HG02870 (cell line): ENCODE measurements around the gene KANSL2.
"Not testable (repeated sequence)": the region's sequence is repeated elsewhere in the genome, so short reads cannot be mapped to it uniquely, and the experiment has no call there.

Source experiments
- ATAC-seq: cut with Tn5 transposase; IDR thresholded peaks from one replicate; pipeline ENCODE4 v1.9.1; 2021; ENCODE audit warnings: mild to moderate bottlenecking, moderate library complexity; ENCODE audit not compliant: unreplicated experiment

Gene KANSL2

DNA sequence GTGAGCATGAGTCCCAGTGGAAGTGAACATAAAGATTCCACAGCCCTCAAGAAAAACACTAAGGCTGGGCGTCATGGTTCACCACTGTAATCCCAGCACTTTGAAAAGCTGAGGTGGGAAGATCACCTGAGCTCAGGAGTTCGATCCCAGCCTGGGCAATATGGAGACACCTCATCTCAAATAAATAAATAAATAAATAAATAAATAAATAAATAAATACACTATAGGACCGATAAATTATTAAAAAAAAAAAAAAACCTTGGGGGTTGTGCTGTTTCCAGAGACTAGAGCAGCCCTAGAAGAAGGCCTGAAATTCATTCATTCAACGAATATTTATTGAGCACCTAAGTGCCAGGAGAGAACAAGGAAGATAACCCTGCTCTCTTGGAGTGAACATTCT is 1.5 kb upstream of the KANSL2 start:
- no peak for ATAC-seq

DNA sequence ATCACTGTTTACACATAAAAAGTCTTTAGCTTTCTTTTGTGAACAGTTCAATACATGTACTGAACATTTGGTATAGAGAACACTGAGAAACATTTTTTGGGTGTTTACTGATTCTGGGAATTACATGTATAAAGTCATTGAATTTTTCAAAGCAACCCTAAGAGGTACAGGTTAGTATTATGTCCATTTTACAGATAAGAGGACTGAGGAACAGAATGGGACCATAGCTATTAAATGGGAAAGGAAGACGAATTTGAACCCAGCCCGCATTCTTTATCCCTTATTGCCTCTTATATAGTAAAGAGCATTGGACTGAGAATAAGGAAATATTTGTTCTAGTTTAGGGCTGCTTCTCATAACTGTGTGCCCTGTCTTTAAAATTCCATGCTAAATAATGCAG is 889 bp upstream of the KANSL2 start:
- ATAC-seq, result no peak

DNA sequence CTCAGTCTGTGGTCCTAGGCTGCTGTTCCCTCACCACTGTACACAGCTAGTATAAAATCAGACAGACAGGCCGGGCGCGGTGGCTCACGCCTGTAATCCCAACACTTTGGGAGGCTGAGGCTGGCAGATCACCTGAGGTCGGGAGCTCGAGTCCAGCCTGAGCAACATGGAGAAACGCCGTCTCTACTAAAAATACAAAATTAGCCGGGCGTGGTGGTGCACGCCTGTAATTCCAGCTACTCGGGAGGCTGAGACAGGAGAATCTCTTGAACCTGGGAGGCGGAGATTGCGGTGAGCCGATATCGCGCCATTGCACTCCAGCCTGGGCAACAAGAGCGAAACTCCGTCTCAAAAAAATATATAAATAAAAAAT is 481 bp upstream of the KANSL2 start:
- ATAC-seq, result not testable (repeated sequence)

DNA sequence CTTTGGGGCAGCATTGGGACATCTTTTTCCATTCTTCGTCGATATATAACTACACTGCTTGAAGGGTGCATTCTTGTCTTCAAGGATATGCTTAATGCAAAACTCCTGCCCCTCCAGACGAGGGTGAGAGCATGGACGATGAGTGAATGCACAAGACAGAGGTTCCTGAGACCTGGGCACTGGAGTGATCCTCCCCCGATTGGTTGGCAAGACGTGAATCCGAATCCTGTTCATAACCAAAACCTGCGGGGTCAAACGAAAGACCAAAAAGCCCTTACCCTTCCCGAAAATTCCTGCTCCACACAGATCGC is 684 bp downstream of the KANSL2 start:
- ATAC-seq, result no peak

DNA sequence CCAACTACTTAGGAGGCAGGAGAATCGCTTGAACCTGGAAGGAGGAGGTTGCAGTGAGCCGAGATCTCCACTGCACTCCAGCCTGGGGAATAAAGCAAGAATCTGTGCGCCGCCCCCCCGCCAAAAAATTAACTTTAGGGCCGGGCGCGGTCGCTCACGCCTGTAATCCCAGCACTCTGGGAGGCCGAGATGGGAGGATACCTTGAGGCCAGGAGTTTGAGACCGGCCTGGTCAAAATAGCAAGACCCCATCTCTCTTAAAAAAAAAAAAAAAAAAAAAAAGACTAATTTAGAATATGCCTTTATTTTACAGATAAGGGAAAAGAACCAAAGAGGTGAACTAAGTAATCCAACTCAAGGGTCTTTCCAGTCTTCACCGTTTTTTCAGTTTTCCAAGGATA is 1.2 kb downstream of the KANSL2 start:
- no peak for ATAC-seq

DNA sequence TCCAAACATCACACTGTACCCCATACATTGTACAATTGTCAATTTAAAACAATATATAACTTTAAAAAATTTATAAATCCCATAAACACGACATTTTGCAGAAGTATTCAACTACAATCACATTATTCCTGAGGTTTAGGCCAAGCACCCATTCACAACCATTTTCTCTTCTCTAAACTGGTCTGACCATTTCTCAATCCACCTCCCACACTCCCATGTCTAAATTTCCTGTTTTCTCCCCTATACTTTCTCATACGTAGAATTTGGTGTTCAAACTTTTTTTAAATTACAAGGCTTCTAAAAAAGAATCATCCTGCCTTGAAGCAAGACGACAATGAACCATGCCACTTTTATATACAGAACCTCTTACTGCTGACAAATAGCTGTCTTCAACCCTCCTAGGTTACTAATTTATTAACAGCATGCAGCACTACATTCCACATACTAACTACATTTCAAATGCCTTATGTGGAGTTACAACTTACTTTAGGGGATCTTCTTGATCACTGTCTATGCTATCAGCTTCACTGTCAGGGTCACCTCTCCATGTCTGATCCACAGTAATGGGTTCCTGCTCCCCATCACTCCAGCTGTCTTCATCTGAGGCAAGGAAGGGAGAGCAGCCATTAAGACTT is 3.4 kb downstream of the KANSL2 start:
- ATAC-seq, result no peak

DNA sequence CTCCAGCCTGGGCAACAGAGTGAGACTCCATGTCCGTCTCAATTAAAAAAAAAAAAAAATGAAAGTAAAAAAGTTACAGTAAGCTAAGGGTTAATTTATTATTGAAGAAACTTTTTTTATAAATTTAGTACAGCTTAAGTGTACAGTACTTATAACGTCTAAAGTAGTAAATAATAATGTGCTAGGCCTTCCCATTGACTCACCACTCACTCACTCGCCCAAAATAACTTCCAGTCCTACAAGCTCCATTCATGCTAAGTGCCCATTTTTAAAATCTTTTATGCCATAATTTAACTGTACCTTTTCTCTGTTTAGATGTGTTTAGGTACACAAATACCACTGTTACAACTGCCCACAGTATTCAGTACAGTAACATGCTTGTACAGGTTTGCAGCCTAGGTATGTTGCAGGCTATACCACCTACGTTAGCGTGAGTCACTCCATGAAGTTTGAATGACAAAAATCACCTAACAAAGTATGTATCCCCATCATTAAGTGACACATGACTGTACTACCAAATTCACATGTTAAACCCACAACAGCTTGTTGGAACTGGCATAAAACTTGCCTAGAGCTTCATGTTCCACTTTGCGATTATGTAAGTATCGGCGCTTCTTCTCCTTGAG is 10.7 kb downstream of the KANSL2 start:
- no peak for ATAC-seq

DNA sequence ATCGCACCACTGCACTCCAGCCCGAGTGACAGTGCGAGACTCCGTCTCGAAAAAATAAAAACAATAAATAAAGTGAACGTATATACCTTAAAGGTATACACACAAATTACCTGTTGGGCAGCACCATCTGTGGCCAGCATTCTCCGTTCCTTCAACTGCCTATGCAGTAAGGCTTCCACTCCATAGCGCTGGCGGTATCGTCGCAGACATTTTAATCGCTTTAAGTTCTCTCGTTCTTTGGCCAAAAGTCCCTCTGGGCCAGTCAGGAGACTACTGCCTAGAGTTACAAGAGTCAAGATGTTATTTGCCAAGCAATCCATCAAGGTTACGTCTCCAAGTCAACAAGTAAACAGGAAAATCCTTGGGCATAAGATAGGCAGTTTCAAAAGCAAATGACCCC is 13.0 kb downstream of the KANSL2 start:
- ATAC-seq, result no peak

DNA sequence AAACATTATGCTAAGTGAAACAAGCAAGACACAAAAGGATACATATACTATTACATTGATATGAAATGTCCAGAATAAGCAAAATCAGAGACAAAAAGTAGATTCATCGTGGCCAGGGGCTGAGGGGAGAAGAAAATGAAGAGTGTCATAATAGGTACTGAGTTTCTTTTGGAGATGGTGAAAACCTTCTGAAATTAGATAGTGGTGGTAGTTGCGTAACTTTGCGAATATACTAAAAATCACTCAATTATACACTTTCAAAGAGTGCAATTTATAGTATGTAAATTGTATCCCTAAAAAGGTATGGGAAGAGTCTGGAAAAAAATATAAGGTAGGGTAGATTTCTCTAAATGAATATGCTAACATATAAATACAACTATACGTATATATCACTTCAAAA is 22.2 kb downstream of the KANSL2 start:
- no peak for ATAC-seq

DNA sequence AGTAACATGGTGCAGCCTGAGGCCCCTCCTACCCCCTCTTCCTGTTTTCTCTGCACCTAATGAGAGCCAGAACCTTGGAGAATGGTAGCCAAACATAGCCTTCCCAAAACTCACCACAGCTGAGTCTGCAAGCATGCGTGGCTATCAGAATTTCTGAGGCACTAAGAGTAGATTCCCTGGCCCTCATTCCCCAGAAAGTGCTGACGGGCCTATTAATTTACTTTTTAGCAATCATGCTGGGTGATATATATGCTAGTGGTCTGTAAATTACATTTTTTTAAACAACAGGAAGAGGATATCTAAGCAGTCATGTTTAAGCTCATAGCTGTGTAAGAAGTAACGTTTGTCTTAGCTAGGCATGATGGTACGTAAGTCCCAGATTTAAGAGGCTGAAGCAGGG is 30.4 kb downstream of the KANSL2 start:
- no peak for ATAC-seq

DNA sequence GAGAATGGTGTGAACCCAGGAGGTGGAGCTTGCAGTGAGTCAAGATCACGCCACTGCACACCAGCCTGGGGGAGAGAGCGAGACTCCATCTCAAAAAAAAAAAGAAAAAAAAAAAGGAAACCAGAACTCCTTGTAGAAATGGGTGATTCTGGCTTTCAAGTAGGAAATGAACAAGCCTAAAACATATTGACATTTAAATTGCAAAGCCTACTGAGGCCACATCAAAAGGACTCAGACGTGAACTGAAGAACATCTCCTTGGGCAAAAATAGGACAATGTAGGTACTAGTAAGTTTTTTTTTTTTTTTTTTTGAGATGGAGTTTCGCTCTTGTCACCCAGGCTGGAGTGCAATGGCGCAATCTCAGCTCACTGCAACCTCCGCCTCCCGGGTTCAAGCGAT is 36.7 kb downstream of the KANSL2 start:
- ATAC-seq, result not testable (repeated sequence)

DNA sequence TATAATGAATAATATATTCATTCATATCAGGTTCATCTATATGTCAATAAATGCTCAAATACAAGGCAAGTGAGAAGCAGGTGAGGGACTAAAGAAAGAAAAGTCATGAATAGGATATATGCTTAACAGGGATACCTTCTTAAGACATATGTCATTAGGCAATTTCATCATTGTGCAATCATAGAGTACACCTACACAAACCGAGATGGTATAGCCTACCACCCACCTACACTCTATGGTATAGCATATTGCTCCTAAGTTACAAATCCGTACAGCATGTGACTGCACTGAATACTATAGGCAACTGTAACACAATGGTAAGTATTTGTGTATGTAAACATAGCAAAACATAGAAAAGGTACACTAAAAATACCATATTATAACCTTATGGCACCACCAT is 39.0 kb downstream of the KANSL2 start:
- ATAC-seq, result no peak

DNA sequence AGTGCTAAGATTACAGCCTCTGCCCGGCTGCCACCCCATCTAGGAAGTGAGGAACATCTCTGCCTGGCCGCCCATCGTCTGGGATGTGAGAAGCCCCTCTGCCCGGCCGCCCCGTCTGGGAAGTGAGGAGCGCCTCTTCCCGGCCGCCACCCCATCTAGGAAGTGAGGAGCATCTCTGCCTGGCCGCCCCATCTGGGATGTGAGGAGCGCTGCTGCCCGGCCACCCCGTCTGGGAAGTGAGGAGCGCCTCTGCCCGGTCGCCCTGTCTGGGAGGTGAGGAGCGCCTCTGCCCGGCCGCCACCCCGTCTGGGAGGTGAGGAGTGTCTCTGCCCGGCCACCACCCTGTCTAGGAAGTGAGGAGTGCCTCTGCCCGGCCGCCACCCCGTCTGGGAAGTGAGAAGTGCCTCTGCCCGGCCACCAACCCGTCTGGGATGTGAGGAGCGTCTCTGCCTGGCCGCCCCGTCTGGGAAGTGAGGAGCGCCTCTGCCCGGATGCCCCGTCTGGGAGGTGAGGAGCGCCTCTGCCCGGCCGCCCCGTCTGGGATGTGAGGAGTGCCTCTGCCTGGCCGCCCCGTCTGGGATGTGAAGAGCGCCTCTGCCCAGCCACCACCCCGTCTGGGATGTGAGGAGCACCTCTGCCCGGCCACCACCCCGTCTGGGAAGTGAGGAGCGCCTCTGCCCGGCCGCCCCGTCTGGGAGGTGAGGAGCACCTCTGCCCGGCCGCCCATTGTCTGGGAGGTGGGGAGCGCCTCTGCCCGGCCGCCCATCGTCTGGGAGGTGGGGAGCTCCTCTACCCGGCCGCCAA is 40.1 kb downstream of the KANSL2 start:
- ATAC-seq, result not testable (repeated sequence)

DNA sequence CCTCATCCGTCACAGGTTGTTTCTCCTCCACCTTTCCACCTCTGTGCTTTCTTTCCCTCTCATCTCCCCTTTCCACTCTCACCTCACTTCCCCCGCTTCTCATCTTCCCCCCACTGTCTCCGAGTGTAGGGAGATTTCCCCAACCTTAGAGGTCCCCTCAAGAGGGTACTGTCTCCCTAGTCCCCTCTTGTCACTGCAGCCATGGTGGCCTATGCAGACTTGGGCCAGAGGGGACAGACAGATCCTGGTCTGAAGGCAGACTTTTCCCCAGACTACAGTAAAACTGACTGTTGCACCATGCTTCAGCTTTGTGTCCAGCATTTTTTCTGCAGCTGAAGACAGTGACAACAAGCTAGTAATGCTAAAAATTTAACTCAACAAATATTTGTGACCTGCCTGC is 41.2 kb downstream of the KANSL2 start:
- ATAC-seq, result no peak

DNA sequence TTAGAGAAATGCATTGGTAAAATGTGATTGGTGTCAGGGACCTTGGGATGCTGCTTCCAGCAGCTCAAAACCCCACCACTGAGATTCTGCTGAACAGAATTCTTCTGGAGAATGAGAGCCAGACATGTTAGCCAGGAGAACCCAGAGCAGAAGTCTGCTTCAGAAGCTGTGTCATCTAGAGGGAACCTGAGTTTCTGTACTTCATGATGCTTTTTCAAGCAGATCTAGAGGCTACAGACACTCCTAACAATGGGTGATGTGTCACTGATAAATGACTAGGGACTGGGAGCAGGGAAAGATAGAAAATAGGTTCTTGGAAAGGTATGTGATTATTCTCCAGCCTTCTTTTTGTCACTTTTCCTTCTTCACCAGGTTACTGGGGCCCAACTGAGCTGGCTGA is 41.6 kb downstream of the KANSL2 start:
- ATAC-seq, result no peak

DNA sequence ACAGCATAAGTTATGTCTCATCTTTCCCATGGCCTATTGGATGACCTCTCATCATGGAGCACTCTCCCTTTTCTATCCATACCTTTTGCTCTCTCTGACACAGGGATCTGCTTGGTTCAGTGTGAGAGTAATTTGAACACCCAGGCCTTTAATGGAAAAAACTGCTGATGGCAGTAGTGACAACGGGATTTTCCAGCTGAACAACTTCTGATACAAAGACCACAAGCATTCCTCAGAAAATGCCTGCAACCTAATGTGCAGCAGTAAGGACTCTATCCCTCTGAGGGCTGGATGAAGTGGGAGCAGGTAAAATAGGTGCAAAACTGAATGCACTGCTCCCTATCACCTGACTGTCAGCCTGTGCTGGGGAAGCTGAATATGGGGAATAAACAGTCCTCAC is 51.0 kb downstream of the KANSL2 start:
- ATAC-seq, result no peak

DNA sequence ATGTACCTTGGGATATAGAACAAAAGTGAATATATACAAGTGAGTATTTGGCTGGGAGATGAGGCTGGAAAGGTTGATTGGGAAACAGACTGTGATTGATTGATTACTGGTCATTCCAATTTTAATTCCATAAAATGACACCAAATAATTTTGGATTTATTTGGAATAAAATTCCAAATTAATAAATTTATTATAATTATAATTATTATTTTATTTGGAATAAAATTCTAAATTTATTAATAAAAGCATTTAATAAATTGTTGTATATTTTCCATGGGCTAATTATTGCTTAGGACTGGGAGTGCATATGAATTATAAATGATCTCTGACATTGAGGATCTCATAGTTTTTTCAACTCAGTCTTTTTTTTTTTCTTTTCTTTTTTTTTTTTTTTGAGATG is 51.7 kb downstream of the KANSL2 start:
- no peak for ATAC-seq

DNA sequence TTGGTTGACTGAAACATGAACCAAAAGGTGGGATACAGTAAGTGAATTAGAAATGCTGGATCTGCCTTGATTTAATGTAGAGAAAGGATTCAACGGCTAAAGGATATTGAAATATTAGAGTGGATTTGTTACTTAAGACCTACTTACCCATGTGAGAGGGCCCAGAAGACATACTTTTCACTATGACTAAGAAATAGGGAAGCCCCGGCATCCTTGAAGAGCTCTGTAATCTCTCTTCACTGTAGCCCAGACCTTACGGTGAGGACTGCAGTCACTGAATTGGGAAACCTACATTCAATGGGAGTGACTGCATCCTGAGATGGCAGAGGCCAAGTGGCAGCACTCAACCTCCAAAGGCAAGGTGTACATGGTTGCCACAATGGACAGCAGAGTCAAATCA is 52.5 kb downstream of the KANSL2 start:
- no peak for ATAC-seq

DNA sequence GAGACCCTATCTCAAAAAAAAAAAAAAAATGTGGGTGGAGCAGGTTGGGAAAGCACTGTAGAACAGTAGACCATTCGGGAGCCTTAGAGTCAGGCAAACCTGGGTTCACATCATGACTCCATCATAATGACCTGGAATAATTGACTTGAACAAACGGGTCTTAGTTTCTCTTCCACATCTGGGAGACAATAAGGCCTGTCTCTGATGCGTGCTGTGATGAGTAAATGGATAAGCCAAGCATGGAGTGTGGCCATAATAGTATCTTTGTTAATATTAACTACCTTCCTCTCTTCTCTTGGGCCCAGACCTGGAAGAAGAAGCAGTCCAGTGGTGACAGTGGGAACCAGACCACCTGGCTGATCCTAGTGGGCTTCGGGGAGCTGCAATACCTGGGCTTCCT is 54.5 kb downstream of the KANSL2 start:
- no peak for ATAC-seq

DNA sequence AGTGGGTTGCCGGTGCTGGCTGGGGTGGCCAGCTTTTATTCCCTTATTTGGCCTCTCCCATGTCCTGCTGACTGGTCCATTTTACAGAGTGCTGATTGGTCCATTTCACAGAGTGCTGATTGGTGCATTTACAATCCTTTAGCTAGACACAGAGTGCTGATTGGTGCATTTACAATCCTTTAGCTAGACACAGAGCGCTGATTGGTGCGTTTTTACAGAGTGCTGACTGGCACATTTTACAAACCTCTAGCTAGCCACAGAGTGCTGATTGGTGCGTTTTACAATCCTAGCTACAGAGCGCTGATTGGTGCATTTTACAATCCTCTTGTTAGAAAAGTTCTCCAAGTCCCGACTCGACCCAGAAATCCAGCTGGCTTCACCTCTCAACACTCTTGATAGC is 59.0 kb downstream of the KANSL2 start:
- not testable (repeated sequence) for ATAC-seq

DNA sequence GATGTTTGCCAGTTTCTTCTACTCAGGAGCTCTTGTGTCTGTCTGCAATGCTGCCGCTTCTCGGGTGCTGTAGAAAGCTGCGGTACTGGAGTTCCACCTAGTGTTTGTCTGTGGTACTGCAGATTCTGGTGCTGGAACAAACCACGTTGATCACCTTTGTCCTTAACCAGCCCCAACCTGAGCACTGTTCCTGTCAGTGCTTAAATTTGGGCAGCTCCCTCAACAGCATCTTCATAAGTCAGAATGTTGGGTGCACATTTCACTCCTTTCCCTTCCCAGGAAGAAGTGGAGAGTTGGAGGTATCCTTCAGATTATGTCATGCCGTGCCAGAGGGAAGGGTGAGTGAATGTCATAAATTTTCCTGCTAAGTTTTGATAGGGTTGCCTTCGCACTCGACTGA is 63.5 kb downstream of the KANSL2 start:
- ATAC-seq, result no peak

DNA sequence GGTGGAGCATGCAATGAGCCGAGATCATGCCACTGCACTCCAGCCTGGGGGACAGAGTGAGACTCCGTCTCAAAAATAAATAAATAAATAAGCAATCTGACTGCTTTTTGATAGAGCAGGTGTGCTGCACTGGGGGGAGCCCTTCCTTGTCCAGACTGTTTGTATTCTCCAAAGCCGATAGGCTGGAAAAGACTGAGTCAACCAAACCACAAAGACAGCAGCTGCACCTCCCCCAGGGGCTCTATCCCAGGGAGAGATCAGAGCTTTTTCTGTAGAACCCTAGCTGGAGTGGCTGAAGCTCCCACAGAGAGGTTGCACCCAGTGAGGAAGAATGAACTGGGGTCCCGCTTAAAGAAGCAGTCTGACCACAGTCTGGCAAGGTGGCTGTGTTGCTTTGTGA is 66.4 kb downstream of the KANSL2 start:
- ATAC-seq, result no peak

DNA sequence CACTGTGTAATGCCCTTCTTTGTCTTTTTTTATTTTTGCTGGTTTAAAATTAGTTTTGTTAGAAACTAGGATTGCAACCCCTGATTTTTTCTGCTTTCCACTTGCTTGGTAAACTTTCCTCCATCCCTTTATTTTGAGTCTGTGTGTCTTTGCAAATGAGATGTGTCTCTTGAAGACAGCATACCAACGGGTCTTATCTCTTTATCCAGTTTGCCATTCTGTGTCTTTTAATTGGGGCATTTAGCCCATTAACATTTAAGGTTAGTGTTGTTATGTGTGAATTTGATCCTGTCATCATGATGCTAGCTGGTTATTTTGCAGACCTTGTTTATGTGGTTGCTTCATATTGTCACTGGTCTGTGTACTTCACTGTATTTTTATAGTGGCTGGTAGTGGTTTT is 68.7 kb downstream of the KANSL2 start:
- ATAC-seq, result no peak
